ENCODE results near the gene ASAP2.

ASAP2 gene

DNA sequence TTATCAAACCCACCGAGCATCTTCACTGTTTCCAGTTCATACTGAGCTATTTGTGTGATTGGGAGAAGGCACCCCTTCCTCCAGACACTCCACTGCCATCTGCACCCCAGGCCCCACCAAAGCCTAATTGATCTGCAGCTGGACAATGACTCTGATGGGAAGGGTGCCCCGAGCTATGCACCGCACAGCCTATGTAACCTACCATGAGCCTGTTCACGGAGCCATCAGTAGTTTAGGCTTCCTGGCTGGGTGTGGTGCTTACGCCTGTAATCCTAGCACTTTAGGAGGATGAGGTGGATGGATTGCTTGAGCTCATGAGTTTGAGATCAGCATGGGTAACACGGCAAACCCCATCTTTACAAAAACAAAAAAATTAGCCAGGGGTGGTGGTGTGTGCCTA is 17.8 kb upstream of the ASAP2 start:
- Histone ChIP-seq H3K27me3 (replicated peaks; ENCODE audit: insufficient read depth, low read length) (no peaks in the 10 kb centered on the region), H3K4me3 (ENCODE audit: low read length) (no peak overlapping the region), H3F3A (ENCODE audit: insufficient read depth, low read length) (no peaks in the 10 kb centered on the region), H2AFZ (ENCODE audit: low read length) (no peak overlapping the region), H3K9me2 (replicated peaks; ENCODE audit: insufficient read depth, low read length) (no peaks in the 10 kb centered on the region), H3K79me2 (ENCODE audit: low read length) (no peaks in the 10 kb centered on the region), H3K4me2 (ENCODE audit: low read depth, low read length) (no peak overlapping the region), H3K36me3 (replicated peaks; ENCODE audit: insufficient read depth, low read length) (no peaks in the 10 kb centered on the region), H3K9ac (ENCODE audit: low read length) (no peak overlapping the region), H4K20me1 (ENCODE audit: insufficient read depth, low read length) (no peaks in the 10 kb centered on the region), H3K4me1 (ENCODE audit: low read length) (no peaks in the 10 kb centered on the region), H3K27ac (ENCODE audit: low read length) (no peak overlapping the region), H3K9me3 (replicated peaks; ENCODE audit: insufficient read depth, low read length) (no peaks in the 10 kb centered on the region)
- no peak for TF ChIP-seq EZH2phosphoT487 (IDR thresholded peaks at IDR 0.05; ENCODE audit: low read length)
- no peak for TF ChIP-seq EZH2 (optimal IDR thresholded peaks at IDR 0.05; ENCODE audit: low read depth, low read length)
- TF ChIP-seq, protein P1, sequence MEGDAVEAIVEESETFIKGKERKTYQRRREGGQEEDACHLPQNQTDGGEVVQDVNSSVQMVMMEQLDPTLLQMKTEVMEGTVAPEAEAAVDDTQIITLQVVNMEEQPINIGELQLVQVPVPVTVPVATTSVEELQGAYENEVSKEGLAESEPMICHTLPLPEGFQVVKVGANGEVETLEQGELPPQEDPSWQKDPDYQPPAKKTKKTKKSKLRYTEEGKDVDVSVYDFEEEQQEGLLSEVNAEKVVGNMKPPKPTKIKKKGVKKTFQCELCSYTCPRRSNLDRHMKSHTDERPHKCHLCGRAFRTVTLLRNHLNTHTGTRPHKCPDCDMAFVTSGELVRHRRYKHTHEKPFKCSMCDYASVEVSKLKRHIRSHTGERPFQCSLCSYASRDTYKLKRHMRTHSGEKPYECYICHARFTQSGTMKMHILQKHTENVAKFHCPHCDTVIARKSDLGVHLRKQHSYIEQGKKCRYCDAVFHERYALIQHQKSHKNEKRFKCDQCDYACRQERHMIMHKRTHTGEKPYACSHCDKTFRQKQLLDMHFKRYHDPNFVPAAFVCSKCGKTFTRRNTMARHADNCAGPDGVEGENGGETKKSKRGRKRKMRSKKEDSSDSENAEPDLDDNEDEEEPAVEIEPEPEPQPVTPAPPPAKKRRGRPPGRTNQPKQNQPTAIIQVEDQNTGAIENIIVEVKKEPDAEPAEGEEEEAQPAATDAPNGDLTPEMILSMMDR (IDR thresholded peaks at IDR 0.05; ENCODE audit: low read length), result no peak
- no peak for DNase-seq

DNA sequence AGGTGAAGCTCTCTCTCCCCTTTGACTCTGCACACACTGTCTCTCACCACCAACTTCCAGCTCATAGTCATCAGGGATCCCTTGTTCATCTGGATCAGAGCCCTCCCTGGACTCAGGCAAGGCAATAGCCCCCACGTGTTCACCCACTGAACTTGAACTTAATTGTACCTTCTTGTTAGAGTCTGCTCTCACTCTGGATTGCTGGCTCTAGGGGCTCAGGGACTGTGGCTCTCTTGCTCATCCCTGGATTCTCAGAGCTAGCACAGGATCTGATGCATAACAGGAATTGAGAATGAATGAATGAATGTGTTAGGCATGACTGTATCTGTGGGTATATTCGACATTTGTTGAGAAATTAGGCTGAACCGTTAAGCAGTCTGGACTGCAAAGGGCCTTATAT is 16.7 kb upstream of the ASAP2 start:
- H3K27me3 ChIP-seq (replicated peaks; ENCODE audit: insufficient read depth, low read length), result no peaks in the 10 kb centered on the region
- no peaks in the 10 kb centered on the region for H3K4me1 ChIP-seq (ENCODE audit: low read length)
- no peak overlapping the region for H3K4me3 ChIP-seq (ENCODE audit: low read length)
- H4K20me1 ChIP-seq (ENCODE audit: insufficient read depth, low read length), result no peaks in the 10 kb centered on the region
- no peaks in the 10 kb centered on the region for H3K9me3 ChIP-seq (replicated peaks; ENCODE audit: insufficient read depth, low read length)
- no peaks in the 10 kb centered on the region for H3K9me2 ChIP-seq (replicated peaks; ENCODE audit: insufficient read depth, low read length)
- H3K79me2 ChIP-seq (ENCODE audit: low read length), result no peaks in the 10 kb centered on the region
- H3K36me3 ChIP-seq (replicated peaks; ENCODE audit: insufficient read depth, low read length), result no peaks in the 10 kb centered on the region
- no peak overlapping the region for H3K4me2 ChIP-seq (ENCODE audit: low read depth, low read length)
- TF ChIP-seq EZH2 (optimal IDR thresholded peaks at IDR 0.05; ENCODE audit: low read depth, low read length) (no peak), EZH2phosphoT487 (IDR thresholded peaks at IDR 0.05; ENCODE audit: low read length) (no peak)
- TF ChIP-seq, protein P1 (IDR thresholded peaks at IDR 0.05; ENCODE audit: low read length), result no peak
- no peak for DNase-seq
- no peaks in the 10 kb centered on the region for H3F3A ChIP-seq (ENCODE audit: insufficient read depth, low read length)
- H2AFZ ChIP-seq (ENCODE audit: low read length), result no peak overlapping the region
- no peak overlapping the region for H3K9ac ChIP-seq (ENCODE audit: low read length)
- no peak overlapping the region for H3K27ac ChIP-seq (ENCODE audit: low read length)

DNA sequence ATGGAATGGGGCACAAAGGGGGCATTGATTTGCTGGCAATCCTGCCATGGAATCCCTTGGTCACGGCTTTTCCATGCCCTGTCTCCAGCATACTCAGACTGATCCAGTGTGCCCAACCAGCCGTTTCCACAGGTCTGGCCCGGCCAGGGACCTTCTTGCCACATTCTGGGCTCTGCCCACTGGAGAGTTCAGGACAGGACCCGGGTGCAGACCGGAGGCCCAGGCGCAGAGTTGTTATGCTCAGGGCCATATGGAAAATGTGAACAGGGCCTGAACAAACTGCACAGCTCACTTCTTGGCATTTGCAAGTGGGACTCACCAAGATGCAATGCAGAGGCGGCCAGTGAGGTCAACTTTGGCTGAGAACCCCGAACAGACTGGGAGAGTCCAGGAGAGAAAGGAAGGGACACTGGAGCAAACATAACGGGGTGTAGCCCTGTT is 15.6 kb upstream of the ASAP2 start:
- Histone ChIP-seq H3K36me3 (replicated peaks; ENCODE audit: insufficient read depth, low read length) (no peaks in the 10 kb centered on the region), H3K4me2 (ENCODE audit: low read depth, low read length) (no peak overlapping the region), H3K9me3 (replicated peaks; ENCODE audit: insufficient read depth, low read length) (no peaks in the 10 kb centered on the region), H2AFZ (ENCODE audit: low read length) (no peak overlapping the region), H3K9me2 (replicated peaks; ENCODE audit: insufficient read depth, low read length) (no peaks in the 10 kb centered on the region), H3K27me3 (replicated peaks; ENCODE audit: insufficient read depth, low read length) (no peaks in the 10 kb centered on the region), H3K4me3 (ENCODE audit: low read length) (no peak overlapping the region), H3K79me2 (ENCODE audit: low read length) (no peaks in the 10 kb centered on the region), H3K27ac (ENCODE audit: low read length) (no peak overlapping the region), H3F3A (ENCODE audit: insufficient read depth, low read length) (no peaks in the 10 kb centered on the region), H4K20me1 (ENCODE audit: insufficient read depth, low read length) (no peaks in the 10 kb centered on the region), H3K9ac (ENCODE audit: low read length) (no peak overlapping the region), H3K4me1 (ENCODE audit: low read length) (no peaks in the 10 kb centered on the region)
- TF ChIP-seq EZH2phosphoT487 (IDR thresholded peaks at IDR 0.05; ENCODE audit: low read length) (no peak), EZH2 (optimal IDR thresholded peaks at IDR 0.05; ENCODE audit: low read depth, low read length) (no peak)
- TF ChIP-seq, protein P1 (IDR thresholded peaks at IDR 0.05; ENCODE audit: low read length), result no peak
- DNase-seq, result no peak
